Neural cell (in vitro differentiated cells): ENCODE results near the gene SLC1A3.

Experiments used
- CTCF ChIP-seq: fragments of 450-650 bp; IDR thresholded peaks from 2 replicates; pipeline ENCODE4 v1.5.1; 2014; ENCODE audit warnings: antibody characterized with exemption, mild to moderate bottlenecking, moderate library complexity; ENCODE audit not compliant: poor library complexity, severe bottlenecking
- EP300 ChIP-seq: fragments of 450-650 bp; conservative IDR thresholded peaks from 2 replicates; pipeline ENCODE4 v1.6.1; 2014; ENCODE audit warnings: antibody characterized with exemption, mild to moderate bottlenecking, moderate library complexity; ENCODE audit not compliant: poor library complexity, severe bottlenecking
- EZH2 ChIP-seq: fragments of 200-600, 300-800 bp; shearing (Covaris generic), sonication (generic); IDR thresholded peaks from 2 replicates; pipeline ENCODE4 v1.6.1; 2014; ENCODE audit warnings: antibody characterized with exemption, low read length, borderline replicate concordance, mild to moderate bottlenecking; ENCODE audit not compliant: insufficient read depth, poor library complexity, severe bottlenecking
- MXI1 ChIP-seq: fragments of 450-650 bp; conservative IDR thresholded peaks from 2 replicates; pipeline ENCODE4 v1.6.1; 2014; ENCODE audit warnings: antibody characterized with exemption, mild to moderate bottlenecking; ENCODE audit not compliant: poor library complexity, severe bottlenecking
- POLR2AphosphoS5 ChIP-seq: IDR thresholded peaks from 2 replicates; pipeline ENCODE4 v1.6.1; 2012
- RAD21 ChIP-seq: fragments of 450-650 bp; conservative IDR thresholded peaks from 2 replicates; pipeline ENCODE4 v1.6.1; 2014; ENCODE audit warnings: antibody characterized with exemption, mild to moderate bottlenecking, moderate library complexity
- REST ChIP-seq: IDR thresholded peaks from 2 replicates; pipeline ENCODE4 v1.6.1; 2012; ENCODE audit warnings: borderline replicate concordance
- SMC3 ChIP-seq: fragments of 450-650 bp; conservative IDR thresholded peaks from 2 replicates; pipeline ENCODE4 v1.6.1; 2014; ENCODE audit warnings: antibody characterized with exemption, mild to moderate bottlenecking, moderate library complexity; ENCODE audit not compliant: poor library complexity
- TAF1 ChIP-seq: IDR thresholded peaks from 2 replicates; pipeline ENCODE4 v1.6.1; 2012; ENCODE audit warnings: low read depth

GRCh38 chr5:36571401-36572042 lies 34.9 kb upstream of the SLC1A3 start:
- TF ChIP-seq REST, result no peak
- no peak for TF ChIP-seq CTCF
- TF ChIP-seq TAF1, result no peak
- TF ChIP-seq EZH2, result no peak
- no peak for TF ChIP-seq EP300
- no peak for TF ChIP-seq MXI1
- no peak for TF ChIP-seq SMC3
- TF ChIP-seq RAD21, result no peak
- TF ChIP-seq POLR2AphosphoS5, result no peak
